Ascending aorta (tissue), 2 donors: ENCODE results near the gene CAMTA1. TPM values are rescaled to one million over a fixed set of nuclear protein-coding genes. Genes with fewer than 3 reads are reported as not detected.

Experiments used
- DNase-seq, 2 donors: peaks; one replicate each; pipeline ENCODE4 v3.0.0-alpha.2; 2019; ENCODE audit warnings: low spot score in 2 of 2
- H3K27ac ChIP-seq, 2 donors: fragments of 200-600 bp; sonication (generic); one replicate each; pipeline ENCODE4 v1.5.1; 2016 to 2017; ENCODE audit warnings: mild to moderate bottlenecking in 1 of 2
- H3K27me3 ChIP-seq: fragments of 200-600 bp; sonication (generic); one replicate; pipeline ENCODE4 v1.5.1; 2017
- H3K36me3 ChIP-seq, 2 donors: fragments of 200-600 bp; sonication (generic); one replicate each; pipeline ENCODE4 v1.5.1; 2016
- H3K4me1 ChIP-seq, 2 donors: fragments of 200-600 bp; sonication (generic); one replicate each; pipeline ENCODE4 v1.5.1; 2016 to 2017; ENCODE audit warnings: mild to moderate bottlenecking in 1 of 2
- H3K4me3 ChIP-seq, 2 donors: fragments of 200-600 bp; sonication (generic); one replicate each; pipeline ENCODE4 v1.5.1; 2016 to 2017; ENCODE audit warnings: mild to moderate bottlenecking in 1 of 2
- H3K9me3 ChIP-seq, 2 donors: fragments of 200-600 bp; sonication (generic); one replicate each; pipeline ENCODE4 v1.5.1; 2016
- intact Hi-C: fragments of 100-400 bp; cut with DNase I; formaldehyde crosslinking; loops from one replicate; pipeline ENCODE4 v1.15.1; 2023
- total RNA-seq: library from RNA; depleted of rRNA; stranded (reverse); fragments of >200 nt; gene quantifications from one replicate; pipeline ENCODE4 v1.1.0, GENCODE V29; 2016
- TF ChIP-seq, protein P1 (sequence below), 3 experiments: fragments of 200-600 bp in 2 of 3; fragments of 450-650 bp in 1 of 3; sonication (generic) in 2 of 3; IDR thresholded peaks; one replicate each; pipeline ENCODE4 v1.5.1; 2016 to 2019; ENCODE audit warnings: antibody characterized with exemption in 3 of 3, mild to moderate bottlenecking in 1 of 3, moderate library complexity in 1 of 3

CAMTA1 gene
- total RNA-seq, 1 donor from 2014 or later = 53.3 TPM

GRCh38 chr1:7630378-7630777 lies 845.1 kb downstream of the CAMTA1 start:
- Histone ChIP-seq H3K27ac (no peak overlapping the region), H3K27me3 (no peaks in the 10 kb centered on the region), H3K36me3 (no peaks in the 10 kb centered on the region), H3K9me3 (no peaks in the 10 kb centered on the region), H3K4me1 (no peaks in the 10 kb centered on the region), H3K4me3 (no peak overlapping the region)
- intact Hi-C loops = no loop called here
- TF ChIP-seq, protein P1, sequence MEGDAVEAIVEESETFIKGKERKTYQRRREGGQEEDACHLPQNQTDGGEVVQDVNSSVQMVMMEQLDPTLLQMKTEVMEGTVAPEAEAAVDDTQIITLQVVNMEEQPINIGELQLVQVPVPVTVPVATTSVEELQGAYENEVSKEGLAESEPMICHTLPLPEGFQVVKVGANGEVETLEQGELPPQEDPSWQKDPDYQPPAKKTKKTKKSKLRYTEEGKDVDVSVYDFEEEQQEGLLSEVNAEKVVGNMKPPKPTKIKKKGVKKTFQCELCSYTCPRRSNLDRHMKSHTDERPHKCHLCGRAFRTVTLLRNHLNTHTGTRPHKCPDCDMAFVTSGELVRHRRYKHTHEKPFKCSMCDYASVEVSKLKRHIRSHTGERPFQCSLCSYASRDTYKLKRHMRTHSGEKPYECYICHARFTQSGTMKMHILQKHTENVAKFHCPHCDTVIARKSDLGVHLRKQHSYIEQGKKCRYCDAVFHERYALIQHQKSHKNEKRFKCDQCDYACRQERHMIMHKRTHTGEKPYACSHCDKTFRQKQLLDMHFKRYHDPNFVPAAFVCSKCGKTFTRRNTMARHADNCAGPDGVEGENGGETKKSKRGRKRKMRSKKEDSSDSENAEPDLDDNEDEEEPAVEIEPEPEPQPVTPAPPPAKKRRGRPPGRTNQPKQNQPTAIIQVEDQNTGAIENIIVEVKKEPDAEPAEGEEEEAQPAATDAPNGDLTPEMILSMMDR (IDR thresholded peaks at IDR 0.05) = no peak
- no peak for DNase-seq

- intact Hi-C loops = no loop called here
- DNase-seq = no peak
Measured at GRCh38 chr1:7632176-7632575, 846.9 kb downstream of the CAMTA1 start.

GRCh38 chr1:7632681-7633080 lies 847.4 kb downstream of the CAMTA1 start:
- no peaks in the 10 kb centered on the region for H3K36me3 ChIP-seq
- H3K4me1 ChIP-seq = no peaks in the 10 kb centered on the region
- no peak overlapping the region for H3K27ac ChIP-seq
- no peaks in the 10 kb centered on the region for H3K27me3 ChIP-seq
- H3K4me3 ChIP-seq = no peak overlapping the region
- no peaks in the 10 kb centered on the region for H3K9me3 ChIP-seq
- DNase-seq = no peak
- intact Hi-C loops = no loop called here
- TF ChIP-seq, protein P1 (IDR thresholded peaks at IDR 0.05) = no peak

More at GRCh38 chr1:7632176-7632575, 846.9 kb downstream of the CAMTA1 start:
- no peaks in the 10 kb centered on the region for H3K9me3 ChIP-seq
- TF ChIP-seq, protein P1 (IDR thresholded peaks at IDR 0.05) = no peak
- H3K27me3 ChIP-seq = no peaks in the 10 kb centered on the region
- H3K4me1 ChIP-seq = no peaks in the 10 kb centered on the region
- H3K27ac ChIP-seq = no peak overlapping the region
- H3K36me3 ChIP-seq = no peaks in the 10 kb centered on the region
- no peak overlapping the region for H3K4me3 ChIP-seq

- no peak for DNase-seq
- Histone ChIP-seq H3K4me3 (no peak overlapping the region), H3K27me3 (no peaks in the 10 kb centered on the region), H3K9me3 (no peaks in the 10 kb centered on the region), H3K27ac (no peak overlapping the region), H3K36me3 (no peaks in the 10 kb centered on the region), H3K4me1 (no peaks in the 10 kb centered on the region)
- TF ChIP-seq, protein P1 (IDR thresholded peaks at IDR 0.05) = no peak
- intact Hi-C loops = no loop called here
Measured at GRCh38 chr1:7633506-7634245, 848.4 kb downstream of the CAMTA1 start.

DNA sequence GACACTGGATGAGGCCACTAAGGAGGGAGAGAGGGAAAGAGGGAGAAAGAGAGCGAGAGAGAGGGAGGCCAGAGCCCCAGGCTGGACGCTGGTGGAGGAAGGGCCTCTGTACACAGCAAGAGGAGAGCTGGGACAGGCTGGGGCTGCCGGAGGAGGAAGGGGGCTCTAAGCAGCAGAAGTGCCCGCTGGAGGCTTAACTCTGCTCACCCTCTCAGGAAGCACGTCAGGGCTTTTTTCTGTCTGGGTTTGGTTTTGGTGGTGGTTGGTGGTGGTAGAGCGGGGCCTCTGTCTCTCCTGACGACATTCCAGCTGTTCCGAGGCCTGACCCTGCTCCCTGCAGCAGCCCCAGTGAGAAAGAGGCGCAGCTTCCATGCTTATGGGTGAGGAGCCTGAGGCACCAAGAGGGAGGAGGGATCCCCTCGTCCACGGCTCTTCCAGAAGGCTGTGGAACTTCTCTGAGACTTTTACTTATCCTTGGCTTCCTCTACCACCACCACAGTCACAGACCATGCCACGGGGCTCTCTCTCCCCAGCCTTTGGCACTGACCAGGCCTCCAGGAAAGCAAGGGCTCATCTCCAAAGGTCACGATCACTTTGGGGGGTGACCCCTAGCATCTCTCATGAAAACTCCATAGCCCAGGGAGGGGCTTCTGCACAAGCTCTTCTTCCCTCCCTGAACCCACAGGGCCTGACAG lies 849.4 kb downstream of the CAMTA1 start:
- TF ChIP-seq, protein P1 (IDR thresholded peaks at IDR 0.05) = no peak
- H3K27ac ChIP-seq = no peak overlapping the region
- no peak overlapping the region for H3K4me3 ChIP-seq
- H3K27me3 ChIP-seq = no peaks in the 10 kb centered on the region
- H3K4me1 ChIP-seq = no peaks in the 10 kb centered on the region
- DNase-seq = no peak
- H3K9me3 ChIP-seq = no peaks in the 10 kb centered on the region
- H3K36me3 ChIP-seq = no peaks in the 10 kb centered on the region
- intact Hi-C loops = no loop called here
